ENCODE results near the gene CRKL.

Gene CRKL

GRCh38 chr22:20951151-20951931 is 34.1 kb downstream of the CRKL start:
- no peak overlapping the region for H3K27ac ChIP-seq (ENCODE audit: low read depth, low read length)

DNA sequence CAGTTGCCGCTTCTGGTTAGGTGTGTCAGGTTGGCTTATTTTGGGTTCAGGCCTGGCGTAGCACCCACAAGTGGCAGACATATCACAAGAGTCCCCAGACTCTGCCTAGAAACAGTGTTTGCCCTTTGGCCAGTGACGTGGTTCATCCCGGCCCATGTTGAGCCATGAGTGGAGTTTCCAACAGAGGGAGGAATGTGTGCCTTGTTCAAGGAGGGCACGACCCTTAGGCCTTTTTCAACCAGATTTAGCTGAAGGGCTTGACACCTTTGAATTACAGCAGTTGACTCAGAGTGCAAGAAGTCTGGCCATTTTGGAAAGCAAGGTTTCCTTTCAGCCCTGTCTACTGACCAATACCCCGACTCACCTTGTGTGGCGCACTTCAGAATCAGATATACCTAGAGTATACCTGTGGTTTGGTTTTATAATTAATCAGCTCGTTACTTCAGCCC is 34.7 kb downstream of the CRKL start:
- H3K9ac ChIP-seq (ENCODE audit: low read length in 5 of 5): no peak overlapping the region
- H3K36me3 ChIP-seq (ENCODE audit: control insufficient read depth in 5 of 5, insufficient read depth in 5 of 5, low read length in 5 of 5): peaks cover 4 to 47% (median 34%) of the 10 kb centered on the region in 5 donors
- no peak overlapping the region for H3K27ac ChIP-seq (ENCODE audit: low read depth, low read length)

More at GRCh38 chr22:20951151-20951931, 34.1 kb downstream of the CRKL start:
- no peaks in the 10 kb centered on the region for H3K9me3 ChIP-seq (ENCODE audit: control insufficient read depth in 5 of 5, low read length in 5 of 5)
- H3K36me3 ChIP-seq (ENCODE audit: control insufficient read depth in 5 of 5, insufficient read depth in 5 of 5, low read length in 5 of 5): peaks cover 4 to 47% (median 34%) of the 10 kb centered on the region in 5 donors
- no peak overlapping the region for H3K4me3 ChIP-seq (ENCODE audit: low read depth in 1 of 5, low read length in 5 of 5)
- H3K4me1 ChIP-seq (ENCODE audit: control insufficient read depth in 5 of 5, insufficient read depth in 5 of 5, low read length in 5 of 5): peaks cover 0 to 6% (median 0%) of the 10 kb centered on the region in 5 donors
- no peaks in the 10 kb centered on the region for H3K27me3 ChIP-seq (ENCODE audit: control insufficient read depth in 5 of 5, insufficient read depth in 4 of 5, low read length in 5 of 5)
- no peak overlapping the region for H3K9ac ChIP-seq (ENCODE audit: low read length in 5 of 5)

DNA sequence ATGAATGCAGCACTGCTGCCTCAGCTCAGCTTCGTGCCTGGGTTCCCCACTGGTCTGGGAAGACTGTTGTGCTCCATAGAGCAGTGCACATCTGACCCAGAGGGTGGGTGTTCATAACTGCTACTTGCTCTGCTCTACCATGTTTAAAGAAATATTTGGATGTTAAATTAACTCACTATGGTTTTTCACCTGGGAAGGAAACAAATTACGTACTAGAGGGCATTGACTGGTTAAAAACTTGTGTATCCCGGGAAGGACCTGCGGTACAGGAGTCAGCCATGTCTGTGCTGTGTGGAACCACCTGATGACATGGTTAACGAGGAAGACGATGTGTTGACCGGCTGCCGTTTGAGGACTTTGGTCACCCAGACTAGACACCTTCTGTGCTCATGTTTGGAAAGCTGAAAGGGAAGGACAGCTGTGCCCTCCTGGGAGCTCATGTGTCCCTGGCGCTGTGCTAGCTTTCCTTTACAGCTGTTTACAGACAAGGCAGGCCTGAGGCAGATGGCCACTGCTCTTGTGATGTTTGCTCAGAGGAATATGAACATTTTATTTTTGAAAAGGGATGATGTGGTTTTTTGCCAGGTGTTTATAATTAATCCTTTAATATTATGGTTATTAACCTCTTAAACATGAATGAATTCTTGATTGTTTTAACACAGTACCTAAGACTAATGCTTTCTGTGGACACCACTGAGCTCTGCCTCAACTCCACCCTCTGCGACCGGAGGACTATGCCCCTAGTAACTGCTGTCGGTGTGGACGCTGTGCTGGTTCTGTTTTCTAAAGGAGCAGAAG is 35.5 kb downstream of the CRKL start:
- Histone ChIP-seq H3K9ac (ENCODE audit: low read length in 5 of 5) (no peak overlapping the region), H3K9me3 (ENCODE audit: control insufficient read depth in 5 of 5, low read length in 5 of 5) (no peaks in the 10 kb centered on the region), H3K4me1 (ENCODE audit: control insufficient read depth in 5 of 5, insufficient read depth in 5 of 5, low read length in 5 of 5) (peaks cover 0 to 18% (median 13%) of the 10 kb centered on the region in 5 donors), H3K27me3 (ENCODE audit: control insufficient read depth in 5 of 5, insufficient read depth in 4 of 5, low read length in 5 of 5) (no peaks in the 10 kb centered on the region), H3K4me3 (ENCODE audit: low read depth in 1 of 5, low read length in 5 of 5) (no peak overlapping the region), H3K36me3 (ENCODE audit: control insufficient read depth in 5 of 5, insufficient read depth in 5 of 5, low read length in 5 of 5) (peaks cover 4 to 47% (median 34%) of the 10 kb centered on the region in 5 donors), H3K27ac (ENCODE audit: low read depth, low read length) (no peak overlapping the region)

More for the DNA sequence above, 34.7 kb downstream of the CRKL start:
- Histone ChIP-seq H3K4me3 (ENCODE audit: low read depth in 1 of 5, low read length in 5 of 5) (no peak overlapping the region), H3K9me3 (ENCODE audit: control insufficient read depth in 5 of 5, low read length in 5 of 5) (no peaks in the 10 kb centered on the region), H3K27me3 (ENCODE audit: control insufficient read depth in 5 of 5, insufficient read depth in 4 of 5, low read length in 5 of 5) (no peaks in the 10 kb centered on the region), H3K4me1 (ENCODE audit: control insufficient read depth in 5 of 5, insufficient read depth in 5 of 5, low read length in 5 of 5) (peaks cover 0 to 12% (median 6%) of the 10 kb centered on the region in 5 donors)

DNA sequence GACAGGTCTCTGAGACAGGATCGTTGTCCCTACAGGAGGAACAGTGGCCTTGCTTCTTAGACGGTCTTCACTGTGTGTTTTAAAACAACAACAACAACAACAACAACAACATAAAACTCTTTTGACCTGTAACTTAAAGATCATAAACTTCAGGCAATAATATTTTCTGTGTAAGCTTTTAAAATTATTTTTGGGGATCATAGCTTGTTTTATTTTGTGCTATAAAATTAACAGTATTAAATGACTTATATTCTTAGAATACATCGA is 36.1 kb downstream of the CRKL start:
- Histone ChIP-seq H3K4me3 (ENCODE audit: low read depth in 1 of 5, low read length in 5 of 5) (no peak overlapping the region), H3K4me1 (ENCODE audit: control insufficient read depth in 5 of 5, insufficient read depth in 5 of 5, low read length in 5 of 5) (peaks cover 0 to 23% (median 18%) of the 10 kb centered on the region in 5 donors)

GRCh38 chr22:20953668-20954500 is 36.7 kb downstream of the CRKL start:
- Histone ChIP-seq H3K4me3 (ENCODE audit: low read depth in 1 of 5, low read length in 5 of 5) (no peak overlapping the region), H3K27me3 (ENCODE audit: control insufficient read depth in 5 of 5, insufficient read depth in 4 of 5, low read length in 5 of 5) (no peaks in the 10 kb centered on the region), H3K36me3 (ENCODE audit: control insufficient read depth in 5 of 5, insufficient read depth in 5 of 5, low read length in 5 of 5) (peaks cover 4 to 47% (median 34%) of the 10 kb centered on the region in 5 donors), H3K27ac (ENCODE audit: low read depth, low read length) (no peak overlapping the region), H3K9ac (ENCODE audit: low read length in 5 of 5) (no peak overlapping the region), H3K4me1 (ENCODE audit: control insufficient read depth in 5 of 5, insufficient read depth in 5 of 5, low read length in 5 of 5) (peaks cover 0 to 24% (median 20%) of the 10 kb centered on the region in 5 donors), H3K9me3 (ENCODE audit: control insufficient read depth in 5 of 5, low read length in 5 of 5) (no peaks in the 10 kb centered on the region)

More for the DNA sequence above, 36.1 kb downstream of the CRKL start:
- Histone ChIP-seq H3K27ac (ENCODE audit: low read depth, low read length) (no peak overlapping the region), H3K9ac (ENCODE audit: low read length in 5 of 5) (no peak overlapping the region), H3K27me3 (ENCODE audit: control insufficient read depth in 5 of 5, insufficient read depth in 4 of 5, low read length in 5 of 5) (no peaks in the 10 kb centered on the region), H3K36me3 (ENCODE audit: control insufficient read depth in 5 of 5, insufficient read depth in 5 of 5, low read length in 5 of 5) (peaks cover 4 to 47% (median 34%) of the 10 kb centered on the region in 5 donors), H3K9me3 (ENCODE audit: control insufficient read depth in 5 of 5, low read length in 5 of 5) (no peaks in the 10 kb centered on the region)

- Histone ChIP-seq H3K4me3 (ENCODE audit: low read depth in 1 of 5, low read length in 5 of 5) (no peak overlapping the region), H3K27ac (ENCODE audit: low read depth, low read length) (no peak overlapping the region), H3K36me3 (ENCODE audit: control insufficient read depth in 5 of 5, insufficient read depth in 5 of 5, low read length in 5 of 5) (peaks cover 4 to 34% (median 24%) of the 10 kb centered on the region in 5 donors), H3K9me3 (ENCODE audit: control insufficient read depth in 5 of 5, low read length in 5 of 5) (no peaks in the 10 kb centered on the region), H3K27me3 (ENCODE audit: control insufficient read depth in 5 of 5, insufficient read depth in 4 of 5, low read length in 5 of 5) (no peaks in the 10 kb centered on the region), H3K4me1 (ENCODE audit: control insufficient read depth in 5 of 5, insufficient read depth in 5 of 5, low read length in 5 of 5) (peaks cover 0 to 24% (median 20%) of the 10 kb centered on the region in 5 donors), H3K9ac (ENCODE audit: low read length in 5 of 5) (no peak overlapping the region)
Measured at GRCh38 chr22:20955548-20955947, 38.3 kb downstream of the CRKL start.

DNA sequence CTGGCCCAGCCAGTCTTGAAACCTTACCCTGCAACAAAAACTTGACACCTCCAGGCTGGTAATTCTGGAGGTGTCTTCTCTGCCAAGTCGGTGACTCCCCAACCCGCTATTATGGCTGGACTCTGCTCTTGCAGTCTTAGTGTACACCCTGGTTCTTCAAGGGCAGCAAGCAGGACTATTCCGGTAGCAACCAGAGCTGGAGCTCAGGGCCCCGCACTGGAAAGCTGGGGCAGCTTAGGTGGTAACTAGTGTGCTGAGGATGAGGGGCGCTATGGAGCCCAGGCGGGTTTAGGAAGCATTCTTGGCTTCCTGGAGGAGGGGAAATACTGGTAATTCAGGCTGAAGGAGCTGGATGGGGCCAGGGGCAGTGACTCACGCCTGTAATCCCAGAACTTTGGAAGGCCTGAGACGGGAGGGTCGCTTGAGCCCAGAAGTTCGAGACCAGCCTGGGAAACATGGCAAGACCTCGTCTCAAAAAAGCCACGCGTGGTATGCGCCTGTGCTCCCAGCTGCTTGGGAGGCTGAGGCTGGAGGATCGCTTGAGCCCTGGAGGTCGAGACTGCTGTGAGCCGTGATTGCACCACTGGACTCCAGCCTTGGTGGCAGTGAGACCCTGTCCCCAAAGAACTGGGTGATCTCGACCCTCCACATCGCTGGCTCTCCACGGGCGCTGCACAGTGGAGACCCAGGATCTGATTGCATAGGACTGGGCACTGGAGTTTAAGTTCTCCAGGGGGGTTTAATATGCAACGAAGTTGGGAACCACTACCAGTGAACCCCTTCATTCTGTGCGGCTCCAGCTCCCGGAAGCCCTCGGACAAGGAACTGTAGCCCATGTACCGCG is 39.3 kb downstream of the CRKL start:
- peaks cover 0 to 25% (median 15%) of the 10 kb centered on the region in 5 donors for H3K36me3 ChIP-seq (ENCODE audit: control insufficient read depth in 5 of 5, insufficient read depth in 5 of 5, low read length in 5 of 5)
- H3K9ac ChIP-seq (ENCODE audit: low read length in 5 of 5): peak overlapping the region in 4 of 5 donors; percentile 56 to 80 (median 70)
- H3K9me3 ChIP-seq (ENCODE audit: control insufficient read depth in 5 of 5, low read length in 5 of 5): no peaks in the 10 kb centered on the region
- peaks cover 0 to 24% (median 20%) of the 10 kb centered on the region in 5 donors for H3K4me1 ChIP-seq (ENCODE audit: control insufficient read depth in 5 of 5, insufficient read depth in 5 of 5, low read length in 5 of 5)
- peak overlapping the region; percentile 59 to 92 (median 80) for H3K4me3 ChIP-seq (ENCODE audit: low read depth in 1 of 5, low read length in 5 of 5)
- H3K27ac ChIP-seq (ENCODE audit: low read depth, low read length): no peak overlapping the region
- H3K27me3 ChIP-seq (ENCODE audit: control insufficient read depth in 5 of 5, insufficient read depth in 4 of 5, low read length in 5 of 5): no peaks in the 10 kb centered on the region

GRCh38 chr22:20957102-20957682 is 40.0 kb downstream of the CRKL start:
- Histone ChIP-seq H3K27me3 (ENCODE audit: control insufficient read depth in 5 of 5, insufficient read depth in 4 of 5, low read length in 5 of 5) (no peaks in the 10 kb centered on the region), H3K27ac (ENCODE audit: low read depth, low read length) (no peak overlapping the region), H3K4me1 (ENCODE audit: control insufficient read depth in 5 of 5, insufficient read depth in 5 of 5, low read length in 5 of 5) (peaks cover 0 to 24% (median 20%) of the 10 kb centered on the region in 5 donors), H3K9ac (ENCODE audit: low read length in 5 of 5) (peak overlapping the region in 4 of 5 donors; percentile 56 to 80 (median 70)), H3K4me3 (ENCODE audit: low read depth in 1 of 5, low read length in 5 of 5) (peak overlapping the region; percentile 59 to 92 (median 80)), H3K36me3 (ENCODE audit: control insufficient read depth in 5 of 5, insufficient read depth in 5 of 5, low read length in 5 of 5) (peaks cover 0 to 17% (median 8%) of the 10 kb centered on the region in 5 donors), H3K9me3 (ENCODE audit: control insufficient read depth in 5 of 5, low read length in 5 of 5) (no peaks in the 10 kb centered on the region)

Data from subcutaneous abdominal adipose tissue (tissue), 5 donors.